Lung (tissue), 12 donors: ENCODE data around the gene CTCFL. TPM values are rescaled to one million over a fixed set of nuclear protein-coding genes. Genes with fewer than 3 reads are reported as not detected.

Experiments
- ATAC-seq: fragments of 200-7000 bp; cut with Tn5 transposase; one replicate; pipeline ENCODE4 v1.9.1; 2020; ENCODE audit warnings: moderate number of reproducible peaks; ENCODE audit not compliant: insufficient read depth, low FRiP score
- DNase-seq, 3 donors: peaks; one replicate each; pipeline ENCODE4 v3.0.0-alpha.2; 2013 to 2017
- H3K27ac ChIP-seq, 2 donors: one replicate each; pipeline ENCODE4 v1.5.1; 2013; ENCODE audit warnings: mild to moderate bottlenecking in 2 of 2, moderate library complexity in 2 of 2, control low read depth in 1 of 2, inconsistent platforms in 1 of 2, low read depth in 1 of 2, low read length in 1 of 2
- H3K27me3 ChIP-seq, 3 donors: one replicate each; pipeline ENCODE4 v1.5.1; 2013; ENCODE audit warnings: low read length in 2 of 3; ENCODE audit not compliant: control insufficient read depth in 3 of 3, insufficient read depth in 3 of 3
- H3K36me3 ChIP-seq, 4 donors: one replicate each; pipeline ENCODE4 v1.5.1; 2013; ENCODE audit warnings: low read length in 4 of 4, mild to moderate bottlenecking in 1 of 4, moderate library complexity in 1 of 4; ENCODE audit not compliant: control insufficient read depth in 4 of 4, insufficient read depth in 4 of 4
- H3K4me1 ChIP-seq, 5 donors: one replicate each; pipeline ENCODE4 v1.5.1; 2013; ENCODE audit warnings: low read length in 5 of 5, mild to moderate bottlenecking in 2 of 5, moderate library complexity in 1 of 5; ENCODE audit not compliant: control insufficient read depth in 5 of 5, insufficient read depth in 5 of 5
- H3K4me3 ChIP-seq: one replicate; pipeline ENCODE4 v1.5.1; 2013; ENCODE audit warnings: mild to moderate bottlenecking, control low read depth, moderate library complexity
- H3K9ac ChIP-seq, 2 donors: one replicate each; pipeline ENCODE4 v1.5.1; 2013; ENCODE audit warnings: low read length in 2 of 2, control low read depth in 1 of 2; ENCODE audit not compliant: insufficient read depth in 1 of 2
- H3K9me3 ChIP-seq, 4 donors: one replicate each; pipeline ENCODE4 v1.5.1; 2013; ENCODE audit warnings: low read length in 3 of 4, mild to moderate bottlenecking in 1 of 4, moderate library complexity in 1 of 4; ENCODE audit not compliant: control insufficient read depth in 4 of 4, insufficient read depth in 3 of 4
- WGBS, 2 donors: extraction: QIAGEN DNeasy Blood & Tissue Kit; methylation state at CpG; one replicate each; pipeline ENCODE4 v1.1.7; 2013; 5-methylcytosine and 5-hydroxymethylcytosine counted together
- polyA plus RNA-seq, 2 donors: library from polyadenylated mRNA; stranded (reverse); fragments of 200-250 nt; gene quantifications; one replicate each; pipeline ENCODE4 v1.2.1, GENCODE V29; 2013
- total RNA-seq, 2 donors: library from RNA; depleted of rRNA in 1 of 2; stranded (reverse); fragments of >200 nt in 1 of 2; gene quantifications; one replicate each; pipeline ENCODE4 v1.2.1, GENCODE V29; 2014 to 2021
- TF ChIP-seq, protein P1 (sequence below): IDR thresholded peaks from 2 replicates; pipeline ENCODE4 v1.5.1; 2012; ENCODE audit warnings: mild to moderate bottlenecking; ENCODE audit errors: control extremely low read depth, extremely low read depth
- donor health status: control.
- donor health status: control.
- donor health status: Bipolar disorder and iron deficiency.
- donor health status: healthy.
- donor health status: DM: yes; HTN: yes; CAD: no.

The CTCFL gene
- total and polyA plus RNA-seq, 4 donors: 0.02 TPM; not detected in 3

- no peak overlapping the region for H3K4me3 ChIP-seq
- ATAC-seq: no peak
- no peaks in the 10 kb centered on the region for H3K9me3 ChIP-seq
- no peaks in the 10 kb centered on the region for H3K4me1 ChIP-seq
- TF ChIP-seq, protein P1, sequence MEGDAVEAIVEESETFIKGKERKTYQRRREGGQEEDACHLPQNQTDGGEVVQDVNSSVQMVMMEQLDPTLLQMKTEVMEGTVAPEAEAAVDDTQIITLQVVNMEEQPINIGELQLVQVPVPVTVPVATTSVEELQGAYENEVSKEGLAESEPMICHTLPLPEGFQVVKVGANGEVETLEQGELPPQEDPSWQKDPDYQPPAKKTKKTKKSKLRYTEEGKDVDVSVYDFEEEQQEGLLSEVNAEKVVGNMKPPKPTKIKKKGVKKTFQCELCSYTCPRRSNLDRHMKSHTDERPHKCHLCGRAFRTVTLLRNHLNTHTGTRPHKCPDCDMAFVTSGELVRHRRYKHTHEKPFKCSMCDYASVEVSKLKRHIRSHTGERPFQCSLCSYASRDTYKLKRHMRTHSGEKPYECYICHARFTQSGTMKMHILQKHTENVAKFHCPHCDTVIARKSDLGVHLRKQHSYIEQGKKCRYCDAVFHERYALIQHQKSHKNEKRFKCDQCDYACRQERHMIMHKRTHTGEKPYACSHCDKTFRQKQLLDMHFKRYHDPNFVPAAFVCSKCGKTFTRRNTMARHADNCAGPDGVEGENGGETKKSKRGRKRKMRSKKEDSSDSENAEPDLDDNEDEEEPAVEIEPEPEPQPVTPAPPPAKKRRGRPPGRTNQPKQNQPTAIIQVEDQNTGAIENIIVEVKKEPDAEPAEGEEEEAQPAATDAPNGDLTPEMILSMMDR: no peak
- no peak for DNase-seq
- H3K27ac ChIP-seq: no peak overlapping the region
- H3K9ac ChIP-seq: no peak overlapping the region
- WGBS, 2 donors: 90 to 93% methylated on average over 14 of the region's 14 CpGs
- H3K36me3 ChIP-seq: no peaks in the 10 kb centered on the region
- peaks cover 0 to 8% (median 0%) of the 10 kb centered on the region in 3 donors for H3K27me3 ChIP-seq
These were observed 39.4 kb upstream of the CTCFL start for GRCh38 chr20:57564180-57564802.

DNA sequence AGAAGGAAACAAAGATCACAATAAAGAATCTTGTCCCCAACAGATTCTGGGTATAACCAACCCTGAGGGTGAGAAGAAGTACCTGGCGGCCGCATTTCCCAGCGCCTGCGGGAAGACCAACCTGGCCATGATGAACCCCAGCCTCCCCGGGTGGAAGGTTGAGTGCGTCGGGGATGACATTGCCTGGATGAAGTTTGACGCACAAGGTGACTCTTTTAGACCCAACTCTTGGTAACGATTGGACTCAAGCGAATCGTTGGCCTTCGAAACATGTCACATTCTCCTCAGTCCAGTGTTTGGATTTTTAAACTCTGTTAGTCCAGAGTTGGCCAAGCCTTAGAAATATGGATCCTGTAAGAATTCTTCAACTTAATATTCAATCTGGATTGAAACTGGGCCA, 38.6 kb upstream of the CTCFL start:
- no peaks in the 10 kb centered on the region for H3K9me3 ChIP-seq
- peaks cover 0 to 8% (median 0%) of the 10 kb centered on the region in 3 donors for H3K27me3 ChIP-seq
- no peaks in the 10 kb centered on the region for H3K4me1 ChIP-seq
- no peak overlapping the region for H3K27ac ChIP-seq
- no peak overlapping the region for H3K9ac ChIP-seq
- H3K4me3 ChIP-seq: no peak overlapping the region
- 97 to 98% methylated on average over 12 of the region's 12 CpGs for WGBS, 2 donors
- TF ChIP-seq, protein P1: no peak
- no peaks in the 10 kb centered on the region for H3K36me3 ChIP-seq
- DNase-seq (no peak), ATAC-seq (no peak)

- Histone ChIP-seq H3K4me3 (no peak overlapping the region), H3K27ac (no peak overlapping the region), H3K36me3 (no peaks in the 10 kb centered on the region), H3K27me3 (peaks cover 0 to 9% (median 0%) of the 10 kb centered on the region in 3 donors), H3K9me3 (no peaks in the 10 kb centered on the region), H3K4me1 (no peaks in the 10 kb centered on the region), H3K9ac (no peak overlapping the region)
- TF ChIP-seq, protein P1: no peak
- 94 to 96% methylated on average over 35 of the region's 35 CpGs for WGBS, 2 donors
- no peak for DNase-seq
- ATAC-seq: no peak
These were observed 37.9 kb upstream of the CTCFL start for GRCh38 chr20:57562541-57563465.
